Dendritic cell treated with granulocyte-macrophage colony-stimulating factor and Interleukin-4, amounts not matched to agents 40 ng/mL and 50 ng/mL, for 4 days (primary cell): Measurements from ENCODE around the gene CCR5.

ENCODE experiments used
- H3K27ac Mint-ChIP-seq: one replicate; pipeline ENCODE4 v1.8.0; 2022; ENCODE audit warnings: mild to moderate bottlenecking, mixed read lengths
- H3K27me3 Mint-ChIP-seq: one replicate; pipeline ENCODE4 v1.8.0; 2022; ENCODE audit warnings: mild to moderate bottlenecking, mixed read lengths
- H3K36me3 Mint-ChIP-seq: one replicate; pipeline ENCODE4 v1.8.0; 2022; ENCODE audit warnings: low read depth, mixed read lengths
- H3K4me1 Mint-ChIP-seq: one replicate; pipeline ENCODE4 v1.8.0; 2022; ENCODE audit warnings: low read depth, mixed read lengths
- H3K4me3 Mint-ChIP-seq: one replicate; pipeline ENCODE4 v1.8.0; 2022; ENCODE audit warnings: mild to moderate bottlenecking, moderate library complexity, mixed read lengths
- H3K9me3 Mint-ChIP-seq: one replicate; pipeline ENCODE4 v1.8.0; 2022; ENCODE audit warnings: mixed read lengths
- intact Hi-C: fragments of 100-400 bp; cut with micrococcal nuclease; formaldehyde crosslinking; loops from one replicate; pipeline ENCODE4 v1.15.0; 2022

CCR5 gene

DNA sequence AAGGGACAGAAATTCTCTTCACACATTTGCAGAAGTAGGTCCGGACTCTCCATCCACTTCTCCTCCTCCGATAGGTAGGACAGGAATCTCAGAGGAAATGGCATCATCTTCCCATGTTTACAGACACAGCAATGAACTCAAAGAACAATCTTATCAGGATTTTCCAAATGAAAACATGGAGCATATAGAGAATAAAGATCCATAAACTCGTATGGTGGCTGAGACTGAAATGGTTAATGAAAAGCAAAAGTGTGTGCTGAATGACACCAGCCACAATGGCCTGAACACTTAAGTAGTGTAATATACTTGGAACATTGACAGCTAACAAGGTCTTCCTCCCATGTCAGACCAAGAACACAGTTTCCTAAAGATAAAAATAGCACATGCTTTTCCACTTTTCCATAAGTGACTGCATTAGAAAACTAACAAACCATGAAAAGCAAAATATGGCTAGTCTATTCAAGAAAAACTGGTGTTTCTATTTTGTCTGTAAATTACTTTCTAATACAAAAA is 42.1 kb downstream of the CCR5 start:
- peaks cover 6% of the 10 kb centered on the region for H3K36me3 Mint-ChIP-seq
- intact Hi-C loops: no loop called here

DNA sequence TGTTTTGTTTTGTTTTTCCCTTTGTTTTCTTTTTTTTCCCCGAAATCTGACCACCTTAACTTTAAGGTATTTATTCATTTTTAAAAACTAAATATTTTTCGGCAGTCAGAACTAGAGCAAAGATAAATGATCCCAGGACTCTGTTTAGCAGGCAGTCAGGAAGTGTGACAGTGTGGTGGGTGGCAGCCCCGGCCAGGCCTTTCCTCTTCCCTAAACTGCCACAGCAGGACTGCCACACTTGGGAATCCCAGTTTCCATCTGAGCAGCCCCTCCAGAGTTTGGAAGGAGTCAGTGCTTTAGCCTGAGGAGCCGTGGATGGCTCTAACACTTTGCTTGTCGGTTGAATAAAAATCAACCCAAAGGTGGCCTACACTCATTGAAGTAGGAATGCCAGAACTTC is 43.2 kb downstream of the CCR5 start:
- no peak overlapping the region for H3K4me3 Mint-ChIP-seq
- no peaks in the 10 kb centered on the region for H3K27me3 Mint-ChIP-seq
- H3K36me3 Mint-ChIP-seq: peaks cover 6% of the 10 kb centered on the region
- intact Hi-C loops: no loop called here
- peaks cover 64% of the 10 kb centered on the region for H3K4me1 Mint-ChIP-seq
- H3K27ac Mint-ChIP-seq: no peak overlapping the region
- no peaks in the 10 kb centered on the region for H3K9me3 Mint-ChIP-seq

More for the DNA sequence above, 42.1 kb downstream of the CCR5 start:
- Mint-ChIP-seq H3K9me3 (no peaks in the 10 kb centered on the region), H3K4me3 (no peak overlapping the region), H3K4me1 (peaks cover 75% of the 10 kb centered on the region), H3K27me3 (no peaks in the 10 kb centered on the region), H3K27ac (no peak overlapping the region)

DNA sequence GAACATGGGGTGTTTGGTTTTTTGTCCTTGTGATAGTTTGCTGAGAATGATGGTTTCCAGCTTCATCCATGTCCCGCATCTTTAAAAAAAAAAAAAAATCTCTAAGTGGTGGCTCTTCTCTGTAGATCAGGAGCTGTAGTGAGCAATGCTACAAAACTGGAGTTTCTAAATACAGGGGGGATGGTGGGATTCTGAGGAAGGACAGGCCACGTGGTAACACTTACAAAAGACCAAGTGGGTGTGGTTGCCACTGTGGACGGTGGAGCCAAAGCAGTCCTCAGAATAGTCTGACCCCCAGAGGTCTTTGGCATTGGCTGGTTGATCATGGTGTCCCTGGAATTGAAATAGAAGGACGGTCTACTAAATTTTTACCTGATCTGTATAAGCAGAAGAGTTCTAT is 44.0 kb downstream of the CCR5 start:
- no peaks in the 10 kb centered on the region for H3K27me3 Mint-ChIP-seq
- H3K36me3 Mint-ChIP-seq: peaks cover 5% of the 10 kb centered on the region
- H3K9me3 Mint-ChIP-seq: no peaks in the 10 kb centered on the region
- no peak overlapping the region for H3K4me3 Mint-ChIP-seq
- H3K27ac Mint-ChIP-seq: no peak overlapping the region
- intact Hi-C loops: no loop called here
- peaks cover 56% of the 10 kb centered on the region for H3K4me1 Mint-ChIP-seq

DNA sequence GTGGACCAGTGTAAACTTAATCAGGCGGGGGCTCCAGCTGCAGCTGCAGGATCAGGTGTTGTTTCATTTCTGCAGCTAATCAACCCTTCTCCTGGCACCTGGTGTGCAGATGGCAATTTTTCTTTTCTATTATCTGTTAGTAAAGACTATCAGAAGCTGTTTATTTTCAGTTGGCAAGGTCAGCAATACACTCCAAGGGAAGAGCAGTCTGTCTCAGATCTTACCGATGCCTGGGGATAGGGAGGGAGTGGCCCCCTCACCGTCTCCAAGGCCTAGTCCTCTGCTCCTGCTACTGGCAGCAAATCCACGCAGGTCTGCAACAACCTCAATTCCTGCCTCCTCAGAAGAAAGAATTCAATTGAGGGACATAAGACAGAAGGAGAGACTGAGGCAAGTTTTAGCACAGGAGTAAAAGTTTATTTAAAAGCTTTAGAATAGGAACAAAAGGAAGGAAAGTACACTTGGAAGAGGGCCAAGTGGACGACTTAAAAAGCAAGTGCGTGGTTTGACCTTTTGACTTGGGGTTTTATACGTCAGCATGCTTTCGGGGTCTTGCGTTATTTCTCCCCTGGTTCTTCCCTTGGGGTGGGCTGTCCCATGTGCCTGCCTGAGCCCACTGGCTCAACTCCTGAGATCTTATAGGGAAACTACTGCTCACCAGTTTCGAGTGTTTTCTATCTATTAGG is 45.5 kb downstream of the CCR5 start:
- Mint-ChIP-seq H3K36me3 (no peaks in the 10 kb centered on the region), H3K27ac (no peak overlapping the region), H3K9me3 (no peaks in the 10 kb centered on the region), H3K4me3 (no peak overlapping the region), H3K4me1 (peaks cover 42% of the 10 kb centered on the region), H3K27me3 (no peaks in the 10 kb centered on the region)
- intact Hi-C loops: no loop called here

DNA sequence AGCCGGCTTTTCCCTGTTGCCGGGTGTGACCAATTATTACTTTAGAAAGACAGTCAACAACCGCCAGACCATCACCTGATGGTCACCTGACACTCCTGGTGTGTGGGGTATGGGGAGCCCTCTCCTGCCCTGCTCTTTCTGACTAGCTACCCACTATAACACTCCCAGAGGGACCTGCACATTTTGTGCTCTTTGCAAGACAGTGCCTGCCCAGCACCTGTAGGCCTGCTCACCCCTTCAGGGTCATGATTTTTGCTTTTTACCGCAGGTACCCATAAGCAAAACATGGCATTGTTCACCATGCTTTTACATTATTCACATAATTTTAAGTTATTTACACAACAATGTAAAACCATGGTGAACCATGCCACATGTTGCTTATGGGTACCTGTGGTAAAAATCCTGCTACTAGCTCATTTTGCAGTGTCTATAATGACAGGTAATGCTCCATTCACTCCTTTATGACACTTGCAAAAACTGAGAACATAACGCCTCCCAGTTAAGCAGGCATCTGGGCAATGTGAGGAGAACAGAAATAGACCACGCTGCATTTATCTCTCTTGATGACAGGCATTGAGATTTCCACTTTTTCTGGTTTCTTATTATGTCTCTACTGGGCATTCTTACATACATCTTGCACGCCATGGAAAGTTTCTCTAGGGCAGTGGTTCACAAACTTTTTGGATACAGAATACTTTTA is 46.2 kb downstream of the CCR5 start:
- H3K4me3 Mint-ChIP-seq: no peak overlapping the region
- no peaks in the 10 kb centered on the region for H3K9me3 Mint-ChIP-seq
- H3K27me3 Mint-ChIP-seq: no peaks in the 10 kb centered on the region
- intact Hi-C loops: no loop called here
- no peak overlapping the region for H3K27ac Mint-ChIP-seq
- H3K36me3 Mint-ChIP-seq: no peaks in the 10 kb centered on the region
- H3K4me1 Mint-ChIP-seq: peaks cover 41% of the 10 kb centered on the region

DNA sequence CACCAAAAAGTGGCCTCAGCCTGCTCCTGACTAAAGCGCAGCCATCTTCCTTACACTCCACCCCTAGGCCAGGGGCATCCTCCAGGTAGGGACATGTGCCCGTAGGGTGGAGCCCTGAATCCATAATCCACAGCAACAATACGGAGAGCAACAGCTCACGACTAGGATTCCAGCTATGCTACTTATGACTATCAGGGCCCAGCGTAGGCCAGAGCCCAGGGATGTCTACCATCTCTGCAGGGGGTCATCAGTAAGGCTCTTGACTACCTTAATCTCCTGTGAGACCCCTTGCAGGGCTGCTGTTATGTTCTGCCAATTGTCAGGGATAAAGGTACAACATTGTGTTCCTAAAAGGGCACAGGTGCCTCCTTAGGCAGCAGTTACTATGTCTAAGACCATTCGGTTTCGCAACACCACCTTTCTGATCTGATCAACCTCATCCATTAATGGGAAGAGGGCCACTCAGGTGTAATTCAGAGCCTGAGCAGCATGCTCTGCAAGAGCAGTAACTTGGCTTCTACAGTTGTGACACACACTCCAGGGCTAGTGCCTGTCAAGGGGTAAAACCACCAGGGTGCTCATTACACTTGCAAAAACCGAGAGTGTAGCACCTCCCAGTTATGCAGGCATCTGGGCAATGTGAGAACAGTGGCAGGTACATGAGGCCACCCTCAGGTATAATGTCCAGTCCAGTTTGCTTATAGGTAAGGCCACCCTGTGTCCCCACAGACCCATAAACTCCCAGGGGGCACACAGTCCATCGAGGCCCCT is 47.3 kb downstream of the CCR5 start:
- Mint-ChIP-seq H3K4me3 (no peak overlapping the region), H3K9me3 (no peaks in the 10 kb centered on the region), H3K27ac (no peak overlapping the region), H3K36me3 (no peaks in the 10 kb centered on the region), H3K27me3 (no peaks in the 10 kb centered on the region), H3K4me1 (peaks cover 32% of the 10 kb centered on the region)
- intact Hi-C loops: no loop called here

DNA sequence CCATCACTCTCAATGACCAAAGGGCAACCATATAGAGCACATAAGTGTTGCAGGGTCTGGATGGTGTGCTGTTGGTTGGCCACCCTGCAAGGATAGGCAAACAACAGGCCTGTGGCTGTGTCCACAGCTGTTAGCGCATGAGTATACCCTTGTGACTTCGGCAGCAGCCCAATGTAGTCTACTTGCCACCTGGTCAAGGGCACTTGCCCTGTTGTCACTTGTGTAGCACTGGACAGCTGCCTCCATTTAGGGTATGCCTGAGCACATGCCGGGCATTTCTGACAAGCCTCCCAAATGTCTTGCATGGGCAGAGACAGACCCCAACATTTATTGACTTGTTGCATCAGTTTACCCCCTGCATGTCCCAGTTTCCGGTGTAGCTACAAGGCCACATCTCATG is 49.1 kb downstream of the CCR5 start:
- Mint-ChIP-seq H3K36me3 (no peaks in the 10 kb centered on the region), H3K4me1 (peaks cover 19% of the 10 kb centered on the region), H3K27ac (no peak overlapping the region), H3K9me3 (no peaks in the 10 kb centered on the region), H3K27me3 (no peaks in the 10 kb centered on the region), H3K4me3 (no peak overlapping the region)
- intact Hi-C loops: no loop called here

DNA sequence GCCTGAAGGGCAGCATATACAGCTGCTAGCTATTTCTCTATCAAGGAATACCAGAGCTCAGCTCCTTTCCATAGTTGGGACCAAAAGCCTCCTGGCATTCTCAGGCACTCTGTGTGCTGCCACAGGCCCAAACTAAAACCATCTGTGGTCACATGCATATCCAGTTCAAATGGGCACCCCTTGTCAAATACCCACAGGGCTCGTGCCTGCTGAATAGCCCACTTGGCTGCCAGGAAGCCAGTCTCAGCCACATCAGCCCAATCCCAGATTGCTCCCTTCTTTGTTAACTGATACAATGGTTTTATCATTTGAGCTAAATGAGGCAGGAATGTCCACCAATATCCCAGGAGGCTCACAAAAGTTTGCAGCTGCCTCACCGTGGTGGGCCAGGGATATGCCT is 50.2 kb downstream of the CCR5 start:
- Mint-ChIP-seq H3K4me3 (no peak overlapping the region), H3K4me1 (peaks cover 11% of the 10 kb centered on the region), H3K27me3 (no peaks in the 10 kb centered on the region), H3K9me3 (no peaks in the 10 kb centered on the region), H3K27ac (no peak overlapping the region), H3K36me3 (no peaks in the 10 kb centered on the region)
- intact Hi-C loops: no loop called here

DNA sequence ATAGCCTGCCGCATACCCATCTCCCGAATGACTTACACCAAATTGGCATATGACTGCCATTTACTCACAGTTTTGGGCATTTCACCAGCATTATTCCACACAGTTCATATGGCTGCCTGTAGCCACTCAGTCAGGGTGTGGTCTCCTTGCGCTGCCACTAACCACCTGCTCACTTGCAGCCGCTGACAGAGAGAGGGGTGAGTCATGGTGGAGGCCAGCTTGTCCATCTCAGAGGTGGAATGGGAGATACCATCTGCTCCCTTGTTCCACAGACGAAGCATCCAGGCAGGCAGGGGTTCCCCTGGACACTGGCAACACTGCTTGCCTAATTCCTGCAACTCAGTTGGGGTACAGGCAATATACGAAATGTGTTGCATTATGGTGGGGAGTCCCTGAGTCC is 51.9 kb downstream of the CCR5 start:
- no peak overlapping the region for H3K4me3 Mint-ChIP-seq
- H3K36me3 Mint-ChIP-seq: no peaks in the 10 kb centered on the region
- no peaks in the 10 kb centered on the region for H3K4me1 Mint-ChIP-seq
- H3K27me3 Mint-ChIP-seq: no peaks in the 10 kb centered on the region
- H3K27ac Mint-ChIP-seq: no peak overlapping the region
- no peaks in the 10 kb centered on the region for H3K9me3 Mint-ChIP-seq
- intact Hi-C loops: no loop called here

DNA sequence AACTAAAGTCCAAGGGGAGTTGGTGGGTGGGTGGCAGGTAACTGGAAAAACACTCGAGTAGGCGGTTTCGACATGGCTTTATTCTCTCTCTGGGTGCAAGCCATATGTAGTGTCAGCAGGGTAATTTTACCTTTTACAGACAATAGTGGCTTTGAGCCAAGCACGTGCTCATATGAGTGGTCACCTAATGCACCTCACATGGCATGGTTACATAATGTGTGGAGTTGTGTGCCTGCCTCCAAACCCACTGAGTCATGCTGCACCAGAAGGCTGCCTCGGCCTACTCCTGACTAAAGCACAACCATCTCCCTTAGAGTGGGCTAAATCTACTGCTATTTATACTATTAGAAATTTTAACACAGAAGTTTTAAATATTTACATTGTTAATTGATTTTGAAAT is 52.8 kb downstream of the CCR5 start:
- H3K27me3 Mint-ChIP-seq: no peaks in the 10 kb centered on the region
- no peaks in the 10 kb centered on the region for H3K4me1 Mint-ChIP-seq
- no peak overlapping the region for H3K27ac Mint-ChIP-seq
- H3K9me3 Mint-ChIP-seq: no peaks in the 10 kb centered on the region
- intact Hi-C loops: no loop called here
- H3K4me3 Mint-ChIP-seq: no peak overlapping the region
- no peaks in the 10 kb centered on the region for H3K36me3 Mint-ChIP-seq
